Endothelial cell (in vitro differentiated cells): ENCODE results near the gene GID4. TPM values are rescaled to one million over a fixed set of nuclear protein-coding genes. Genes with fewer than 3 reads are reported as not detected.

Experiments used
- DNase-seq: peaks from one replicate; pipeline ENCODE4 v3.0.0; 2021; ENCODE audit warnings: low spot score
- H3K27ac Mint-ChIP-seq: one replicate; pipeline ENCODE4 v1.8.0; 2021; ENCODE audit warnings: mixed read lengths, inconsistent platforms; ENCODE audit not compliant: unreplicated experiment
- H3K27me3 Mint-ChIP-seq: one replicate; pipeline ENCODE4 v1.8.0; 2021; ENCODE audit warnings: mild to moderate bottlenecking, moderate library complexity, mixed read lengths, inconsistent platforms; ENCODE audit not compliant: unreplicated experiment
- H3K36me3 Mint-ChIP-seq: one replicate; pipeline ENCODE4 v1.8.0; 2021; ENCODE audit warnings: mild to moderate bottlenecking, low read depth, mixed read lengths, inconsistent platforms; ENCODE audit not compliant: unreplicated experiment
- H3K4me1 Mint-ChIP-seq: one replicate; pipeline ENCODE4 v1.8.0; 2021; ENCODE audit warnings: mild to moderate bottlenecking, mixed read lengths, inconsistent platforms; ENCODE audit not compliant: unreplicated experiment
- H3K4me3 Mint-ChIP-seq: one replicate; pipeline ENCODE4 v1.8.0; 2021; ENCODE audit warnings: mild to moderate bottlenecking, mixed read lengths, inconsistent platforms; ENCODE audit not compliant: unreplicated experiment
- H3K9me3 Mint-ChIP-seq: one replicate; pipeline ENCODE4 v1.8.0; 2021; ENCODE audit warnings: mixed read lengths, inconsistent platforms; ENCODE audit not compliant: unreplicated experiment
- CTCF ChIP-seq: fragments of 200-600 bp; sonication (generic); IDR thresholded peaks from one replicate; pipeline ENCODE4 v1.5.0; 2021; ENCODE audit warnings: antibody characterized with exemption; ENCODE audit not compliant: unreplicated experiment
- total RNA-seq: library from RNA; stranded (reverse); fragmentation: NEBNext Ultra II Directional; extraction: Animal tissue kit (Norgen Biotek cat#: 25700); gene quantifications from one replicate; pipeline ENCODE4 v1.2.1, GENCODE V29; 2021; ENCODE audit not compliant: unreplicated experiment

The GID4 gene
- total RNA-seq, 1 donor from 2014 or later, result 15.5 TPM

GRCh38 chr17:18115517-18115916, 76.3 kb downstream of the GID4 start:
- no peak for DNase-seq
- peaks cover 3% of the 10 kb centered on the region for H3K4me1 Mint-ChIP-seq
- no peaks in the 10 kb centered on the region for H3K36me3 Mint-ChIP-seq
- H3K27ac Mint-ChIP-seq, result no peak overlapping the region
- H3K27me3 Mint-ChIP-seq, result peaks cover 14% of the 10 kb centered on the region
- no peak for TF ChIP-seq CTCF
- no peaks in the 10 kb centered on the region for H3K9me3 Mint-ChIP-seq
- no peak overlapping the region for H3K4me3 Mint-ChIP-seq

GRCh38 chr17:18116078-18116477, 76.9 kb downstream of the GID4 start:
- H3K36me3 Mint-ChIP-seq, result no peaks in the 10 kb centered on the region
- H3K27ac Mint-ChIP-seq, result no peak overlapping the region
- H3K4me1 Mint-ChIP-seq, result peaks cover 3% of the 10 kb centered on the region

GRCh38 chr17:18117533-18117932, 78.3 kb downstream of the GID4 start:
- no peak for DNase-seq
- no peak for TF ChIP-seq CTCF
- no peaks in the 10 kb centered on the region for H3K9me3 Mint-ChIP-seq
- peaks cover 3% of the 10 kb centered on the region for H3K4me1 Mint-ChIP-seq
- no peaks in the 10 kb centered on the region for H3K36me3 Mint-ChIP-seq
- peaks cover 11% of the 10 kb centered on the region for H3K27me3 Mint-ChIP-seq
- no peak overlapping the region for H3K4me3 Mint-ChIP-seq
- no peak overlapping the region for H3K27ac Mint-ChIP-seq

More at GRCh38 chr17:18116078-18116477, 76.9 kb downstream of the GID4 start:
- peaks cover 14% of the 10 kb centered on the region for H3K27me3 Mint-ChIP-seq
- no peak for DNase-seq
- TF ChIP-seq CTCF, result no peak
- no peak overlapping the region for H3K4me3 Mint-ChIP-seq
- no peaks in the 10 kb centered on the region for H3K9me3 Mint-ChIP-seq

Other genes starting within 250 kb of the GID4 start
- 146 TPM for gene SREBF1, start 202.4 kb upstream of the GID4 start, total RNA-seq
- 26.9 TPM for gene TOM1L2, start 67.0 kb upstream of the GID4 start, total RNA-seq
- 4.3 TPM for gene DRC3, start 66.5 kb upstream of the GID4 start, total RNA-seq
- gene ATPAF2, start 240 bp upstream of the GID4 start, total RNA-seq, result 24.7 TPM
- 38.3 TPM for gene DRG2, start 48.5 kb downstream of the GID4 start, total RNA-seq
- gene MYO15A, start 69.3 kb downstream of the GID4 start, total RNA-seq, result 1.6 TPM
- gene ALKBH5, start 144.4 kb downstream of the GID4 start, total RNA-seq, result 55.3 TPM
- gene LLGL1, start 186.2 kb downstream of the GID4 start, total RNA-seq, result 57.2 TPM
- 355 TPM for gene FLII, start 219.3 kb downstream of the GID4 start, total RNA-seq
- 11.6 TPM for gene MIEF2, start 221.3 kb downstream of the GID4 start, total RNA-seq